ENCODE data around the gene TAGLN3. TPM values are rescaled to one million over a fixed set of nuclear protein-coding genes. Genes with fewer than 3 reads are reported as not detected.

The TAGLN3 gene
- total and polyA plus RNA-seq, 7 donors, result 0.21 to 0.66 TPM; not detected in 5

- intact Hi-C loops (cut with DNase I), result no loop called here
- H3K4me3 ChIP-seq, result no peak overlapping the region
- H3K9me3 ChIP-seq, result no peaks in the 10 kb centered on the region
- no peak for DNase-seq
- H3K4me1 ChIP-seq, result peaks cover 9% of the 10 kb centered on the region
- 44 to 59% (median 45%) methylated on average over 2 of the region's 2 CpGs for WGBS, 3 donors
- no peak for TF ChIP-seq CTCF (IDR thresholded peaks at IDR 0.05)
- no peaks in the 10 kb centered on the region for H3K27me3 ChIP-seq (ENCODE audit: insufficient read depth in 3 of 3, low read length in 2 of 3)
- no peak for ATAC-seq
- H3K36me3 ChIP-seq (ENCODE audit: insufficient read depth in 1 of 2, low read depth in 1 of 2), result peaks cover 0 to 22% of the 10 kb centered on the region in 2 donors
- no peak overlapping the region for H3K27ac ChIP-seq
Measured at GRCh38 chr3:111984636-111985298, 14.0 kb upstream of the TAGLN3 start.

GRCh38 chr3:111986800-111987199 lies 11.9 kb upstream of the TAGLN3 start:
- TF ChIP-seq CTCF (IDR thresholded peaks at IDR 0.05), result no peak
- H3K36me3 ChIP-seq (ENCODE audit: insufficient read depth in 1 of 2, low read depth in 1 of 2), result peaks cover 0 to 35% of the 10 kb centered on the region in 2 donors
- DNase-seq, result no peak
- WGBS, 3 donors, result 80 to 82% (median 82%) methylated on average over 3 of the region's 3 CpGs
- no peak overlapping the region for H3K4me3 ChIP-seq
- intact Hi-C loops (cut with DNase I), result no loop called here
- H3K9me3 ChIP-seq, result no peaks in the 10 kb centered on the region
- H3K4me1 ChIP-seq, result peaks cover 3% of the 10 kb centered on the region
- ATAC-seq, result no peak
- no peaks in the 10 kb centered on the region for H3K27me3 ChIP-seq (ENCODE audit: insufficient read depth in 3 of 3, low read length in 2 of 3)
- no peak overlapping the region for H3K27ac ChIP-seq

- peaks cover 0 to 50% of the 10 kb centered on the region in 2 donors for H3K36me3 ChIP-seq (ENCODE audit: insufficient read depth in 1 of 2, low read depth in 1 of 2)
- intact Hi-C loops (cut with DNase I), result loop anchor here in 1 of 2 donors (2.0 kb wide), 1 partner anchor 24 kb away; no protein-coding TSS in a partner anchor
Measured at GRCh38 chr3:111989061-111989678, 9.6 kb upstream of the TAGLN3 start.

GRCh38 chr3:111993038-111993437 lies 5.7 kb upstream of the TAGLN3 start:
- no peak for TF ChIP-seq CTCF (IDR thresholded peaks at IDR 0.05)
- Histone ChIP-seq H3K4me1 (no peaks in the 10 kb centered on the region), H3K4me3 (no peak overlapping the region), H3K36me3 (ENCODE audit: insufficient read depth in 1 of 2, low read depth in 1 of 2) (peaks cover 0 to 33% of the 10 kb centered on the region in 2 donors), H3K27ac (no peak overlapping the region), H3K9me3 (no peaks in the 10 kb centered on the region), H3K27me3 (ENCODE audit: insufficient read depth in 3 of 3, low read length in 2 of 3) (no peaks in the 10 kb centered on the region)
- intact Hi-C loops (cut with DNase I), result no loop called here
- DNase-seq (no peak), ATAC-seq (no peak)
- 62 to 95% (median 85%) methylated on average over 2 of the region's 2 CpGs for WGBS, 3 donors

More at GRCh38 chr3:111989061-111989678, 9.6 kb upstream of the TAGLN3 start:
- ATAC-seq (peak in 3 of 4 donors; percentile 66 to 84 (median 70)), DNase-seq (no peak)
- Histone ChIP-seq H3K4me1 (no peaks in the 10 kb centered on the region), H3K9me3 (no peaks in the 10 kb centered on the region), H3K27me3 (ENCODE audit: insufficient read depth in 3 of 3, low read length in 2 of 3) (no peaks in the 10 kb centered on the region), H3K27ac (no peak overlapping the region), H3K4me3 (no peak overlapping the region)
- TF ChIP-seq CTCF (IDR thresholded peaks at IDR 0.05), result peak; percentile 71
- WGBS, 3 donors, result 53 to 60% (median 58%) methylated on average over 3 of the region's 3 CpGs
